Hematopoietic multipotent progenitor cell treated with erythropoietin and hydrocortisone succinate and interleukin-3 and kit ligand, for 17 days (in vitro differentiated cells): ENCODE data around the gene RGN.
A peak's percentile ranks its signal among the peaks of the same experiment; 100 is the strongest.
"Not testable (repeated sequence)": the region's sequence is repeated elsewhere in the genome, so short reads cannot be mapped to it uniquely, and the experiment has no call there.

Experiments
- DNase-seq: peaks from one replicate; pipeline ENCODE4 v3.0.0-alpha.2; 2015; ENCODE audit warnings: low spot score

Gene RGN

GRCh38 chrX:47124466-47124865 lies 46.2 kb downstream of the RGN start:
- not testable (repeated sequence) for DNase-seq

DNA sequence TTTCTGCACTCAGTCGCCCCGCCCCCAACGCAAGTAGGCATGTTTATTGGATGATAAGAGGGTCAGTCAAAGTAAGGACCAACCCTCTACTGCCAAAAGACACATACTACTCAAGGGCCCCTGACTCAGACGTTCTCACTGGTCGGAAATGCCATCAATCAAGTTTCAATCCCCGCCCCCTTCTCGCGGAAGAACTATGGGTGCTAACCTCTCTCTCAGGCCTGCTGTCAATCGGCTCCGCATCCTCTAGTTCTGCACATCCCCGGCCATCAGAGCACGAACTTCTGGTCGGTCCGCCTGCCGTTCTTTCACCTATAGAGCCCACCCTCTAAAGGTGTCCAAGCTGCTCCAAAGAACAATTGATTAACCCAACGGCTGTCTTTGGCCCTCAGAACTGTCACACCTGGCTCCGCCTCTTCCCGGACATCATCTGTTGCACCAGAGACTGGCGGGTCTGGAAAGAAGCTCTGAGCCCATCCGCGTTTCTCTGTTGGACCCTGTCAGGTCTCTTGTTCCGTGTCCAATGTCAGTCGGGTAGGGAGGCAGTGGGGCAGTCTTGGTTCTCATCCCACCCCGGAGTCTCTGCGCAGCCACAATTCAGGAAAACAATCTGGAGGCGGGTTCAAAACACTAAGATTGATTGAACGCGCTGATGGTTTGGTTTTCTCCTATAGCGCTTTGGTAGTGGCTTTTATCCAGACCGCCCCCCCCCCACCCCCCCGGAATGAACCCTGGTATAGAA lies 51.1 kb downstream of the RGN start:
- DNase-seq, result peak; percentile 91

GRCh38 chrX:47129899-47130358 lies 51.7 kb downstream of the RGN start:
- DNase-seq, result no peak

DNA sequence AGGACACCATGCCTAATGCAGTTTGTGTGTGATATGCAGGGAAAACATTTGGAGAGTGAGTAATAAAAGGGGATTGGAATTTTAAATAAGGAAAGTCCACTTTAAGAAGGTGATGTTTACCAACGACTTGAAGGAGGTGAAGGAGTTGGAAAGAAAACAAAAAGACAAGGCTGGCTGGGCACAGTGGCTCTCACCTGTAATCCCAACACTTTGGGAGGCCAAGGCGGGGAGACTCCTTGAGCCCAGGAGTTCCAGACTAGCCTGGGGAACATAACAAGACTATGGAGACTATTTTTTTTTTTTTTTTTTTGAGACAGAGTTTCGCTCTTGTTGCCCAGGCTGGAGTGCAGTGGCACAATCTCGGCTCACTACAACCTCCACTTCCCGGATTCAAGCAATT lies 55.2 kb downstream of the RGN start:
- DNase-seq, result no peak

- DNase-seq, result not testable (repeated sequence)
Observed at GRCh38 chrX:47135650-47136049, 57.4 kb downstream of the RGN start.

DNA sequence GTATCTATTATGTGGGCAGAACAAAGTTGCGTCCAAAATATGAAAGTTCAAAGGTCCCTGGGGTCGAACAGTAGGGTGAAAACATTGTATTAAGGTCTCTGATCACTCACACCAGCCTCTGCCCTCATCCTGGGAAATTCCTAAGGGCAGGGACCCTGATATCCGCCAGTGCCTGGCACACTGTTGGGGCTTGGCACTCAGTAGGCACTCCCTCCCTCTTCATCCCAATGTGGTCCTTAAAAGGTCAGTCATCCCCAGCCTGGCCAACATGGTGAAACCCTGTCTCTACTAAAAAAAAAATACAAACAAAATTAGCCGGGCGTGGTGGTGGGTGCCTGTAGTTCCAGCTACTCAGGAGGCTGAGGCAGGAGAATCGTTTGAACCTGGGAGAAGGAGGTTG lies 59.9 kb downstream of the RGN start:
- no peak for DNase-seq
